Stomach smooth muscle (tissue), 2 donors: ENCODE measurements around the gene CLASP1.
"Not testable (repeated sequence)": the region's sequence is repeated elsewhere in the genome, so short reads cannot be mapped to it uniquely, and the experiment has no call there.

ENCODE experiments used
- H3K27ac ChIP-seq: one replicate; pipeline ENCODE4 v1.7.0; 2013; ENCODE audit warnings: mild to moderate bottlenecking, low read length, inconsistent platforms
- H3K27me3 ChIP-seq, 2 donors: one replicate each; pipeline ENCODE4 v1.7.0; 2013; ENCODE audit warnings: low read length in 2 of 2; ENCODE audit not compliant: insufficient read depth in 2 of 2, control insufficient read depth in 1 of 2
- H3K36me3 ChIP-seq, 2 donors: one replicate each; pipeline ENCODE4 v1.7.0; 2013; ENCODE audit warnings: low read length in 2 of 2; ENCODE audit not compliant: control insufficient read depth in 2 of 2, insufficient read depth in 2 of 2
- H3K4me1 ChIP-seq: one replicate; pipeline ENCODE4 v1.7.0; 2013; ENCODE audit warnings: low read length; ENCODE audit not compliant: control insufficient read depth, insufficient read depth
- H3K4me3 ChIP-seq, 2 donors: one replicate each; pipeline ENCODE4 v1.7.0; 2013; ENCODE audit warnings: low read length in 2 of 2
- H3K9ac ChIP-seq, 2 donors: one replicate each; pipeline ENCODE4 v1.7.0; 2013; ENCODE audit warnings: low read length in 2 of 2, mild to moderate bottlenecking in 1 of 2
- H3K9me3 ChIP-seq, 2 donors: one replicate each; pipeline ENCODE4 v1.7.0; 2013; ENCODE audit warnings: low read length in 2 of 2; ENCODE audit not compliant: control insufficient read depth in 2 of 2
- donor health status: healthy.
- donor health status: Pancreatic carcinoma.

The CLASP1 gene

GRCh38 chr2:121640380-121641316 lies 8.6 kb downstream of the CLASP1 start:
- no peak overlapping the region for H3K4me3 ChIP-seq
- no peak overlapping the region for H3K9ac ChIP-seq
- no peaks in the 10 kb centered on the region for H3K9me3 ChIP-seq
- H3K4me1 ChIP-seq, result no peaks in the 10 kb centered on the region
- H3K27ac ChIP-seq, result no peak overlapping the region
- no peaks in the 10 kb centered on the region for H3K27me3 ChIP-seq
- no peaks in the 10 kb centered on the region for H3K36me3 ChIP-seq

GRCh38 chr2:121639846-121640245 lies 9.4 kb downstream of the CLASP1 start:
- H3K27ac ChIP-seq, H3K9ac ChIP-seq, H3K36me3 ChIP-seq, H3K4me3 ChIP-seq, H3K9me3 ChIP-seq, H3K4me1 ChIP-seq, H3K27me3 ChIP-seq: not testable (repeated sequence)

GRCh38 chr2:121638333-121638732 lies 10.9 kb downstream of the CLASP1 start:
- Histone ChIP-seq H3K4me1 (peaks cover 4% of the 10 kb centered on the region), H3K9ac (no peak overlapping the region), H3K36me3 (no peaks in the 10 kb centered on the region), H3K9me3 (no peaks in the 10 kb centered on the region), H3K27ac (no peak overlapping the region), H3K27me3 (no peaks in the 10 kb centered on the region), H3K4me3 (no peak overlapping the region)

- Histone ChIP-seq H3K36me3 (no peaks in the 10 kb centered on the region), H3K27me3 (no peaks in the 10 kb centered on the region), H3K4me1 (peaks cover 4% of the 10 kb centered on the region), H3K4me3 (no peak overlapping the region), H3K9ac (no peak overlapping the region), H3K27ac (no peak overlapping the region), H3K9me3 (no peaks in the 10 kb centered on the region)
Measured at GRCh38 chr2:121635371-121635770, 13.9 kb downstream of the CLASP1 start.

- H3K9ac ChIP-seq, result no peak overlapping the region
- H3K4me1 ChIP-seq, result peaks cover 4% of the 10 kb centered on the region
- H3K27me3 ChIP-seq, result no peaks in the 10 kb centered on the region
- no peak overlapping the region for H3K27ac ChIP-seq
- no peak overlapping the region for H3K4me3 ChIP-seq
- no peaks in the 10 kb centered on the region for H3K9me3 ChIP-seq
- no peaks in the 10 kb centered on the region for H3K36me3 ChIP-seq
Measured at GRCh38 chr2:121634354-121635307, 14.6 kb downstream of the CLASP1 start.

- H3K27ac ChIP-seq, result no peak overlapping the region
- H3K9ac ChIP-seq, result no peak overlapping the region
- peaks cover 4% of the 10 kb centered on the region for H3K4me1 ChIP-seq
- H3K27me3 ChIP-seq, result no peaks in the 10 kb centered on the region
- no peak overlapping the region for H3K4me3 ChIP-seq
- H3K36me3 ChIP-seq, result no peaks in the 10 kb centered on the region
- H3K9me3 ChIP-seq, result no peaks in the 10 kb centered on the region
Measured at GRCh38 chr2:121633463-121633862, 15.8 kb downstream of the CLASP1 start.

- Histone ChIP-seq H3K36me3 (no peaks in the 10 kb centered on the region), H3K4me3 (no peak overlapping the region), H3K27ac (no peak overlapping the region), H3K9ac (no peak overlapping the region), H3K27me3 (no peaks in the 10 kb centered on the region), H3K4me1 (no peaks in the 10 kb centered on the region), H3K9me3 (no peaks in the 10 kb centered on the region)
Measured at GRCh38 chr2:121627525-121628050, 21.7 kb downstream of the CLASP1 start.

- Histone ChIP-seq H3K9ac (no peak overlapping the region), H3K27ac (no peak overlapping the region), H3K9me3 (no peaks in the 10 kb centered on the region), H3K4me3 (no peak overlapping the region), H3K27me3 (no peaks in the 10 kb centered on the region), H3K4me1 (no peaks in the 10 kb centered on the region), H3K36me3 (no peaks in the 10 kb centered on the region)
Measured at GRCh38 chr2:121626777-121627524, 22.3 kb downstream of the CLASP1 start.

- Histone ChIP-seq H3K27me3 (no peaks in the 10 kb centered on the region), H3K9me3 (no peaks in the 10 kb centered on the region), H3K36me3 (no peaks in the 10 kb centered on the region), H3K27ac (no peak overlapping the region), H3K9ac (no peak overlapping the region), H3K4me3 (no peak overlapping the region), H3K4me1 (no peaks in the 10 kb centered on the region)
Measured at GRCh38 chr2:121625953-121626352, 23.3 kb downstream of the CLASP1 start.

GRCh38 chr2:121617042-121617599 lies 32.1 kb downstream of the CLASP1 start:
- no peak overlapping the region for H3K4me3 ChIP-seq
- H3K27ac ChIP-seq, result no peak overlapping the region
- peaks cover 4% of the 10 kb centered on the region for H3K4me1 ChIP-seq
- H3K36me3 ChIP-seq, result peaks cover 0 to 2% of the 10 kb centered on the region in 2 donors
- H3K9me3 ChIP-seq, result no peaks in the 10 kb centered on the region
- H3K9ac ChIP-seq, result no peak overlapping the region
- no peaks in the 10 kb centered on the region for H3K27me3 ChIP-seq
